GM23338 (cell line): ENCODE measurements around the gene AHI1. TPM values are rescaled to one million over a fixed set of nuclear protein-coding genes. Genes with fewer than 3 reads are reported as not detected.

Experiments used
- ATAC-seq: fragments of 200-7000 bp; cut with Tn5 transposase; 3 replicates; pipeline ENCODE4 v1.9.1; 2020
- DNase-seq: peaks from one replicate; pipeline ENCODE4 v3.0.0-alpha.2; 2015; ENCODE audit warnings: low spot score
- H2AFZ ChIP-seq: fragments of 200-600 bp; sonication (generic); 2 replicates; pipeline ENCODE4 v1.8.0; 2016; ENCODE audit warnings: antibody characterized with exemption, mild to moderate bottlenecking, moderate library complexity
- H3F3A ChIP-seq: fragments of 200-600 bp; sonication (generic); replicated peaks from 2 replicates; pipeline ENCODE4 v1.8.0; 2017; ENCODE audit warnings: antibody characterized with exemption, mixed run types, low read depth
- H3K27ac ChIP-seq: fragments of 200-600 bp; sonication (generic); 2 replicates; pipeline ENCODE4 v1.6.1; 2016; ENCODE audit warnings: low read depth
- H3K27me3 ChIP-seq: fragments of 200-600 bp; sonication (generic); 2 replicates; pipeline ENCODE4 v1.8.0; 2016; ENCODE audit warnings: mild to moderate bottlenecking, mixed run types, moderate library complexity; ENCODE audit not compliant: insufficient read depth
- H3K36me3 ChIP-seq: fragments of 200-600 bp; sonication (generic); 2 replicates; pipeline ENCODE4 v1.8.0; 2016; ENCODE audit warnings: mild to moderate bottlenecking; ENCODE audit not compliant: insufficient read depth
- H3K4me1 ChIP-seq: fragments of 200-600 bp; sonication (generic); 2 replicates; pipeline ENCODE4 v1.8.0; 2016; ENCODE audit warnings: mild to moderate bottlenecking, moderate library complexity; ENCODE audit not compliant: insufficient read depth
- H3K4me2 ChIP-seq: fragments of 200-600 bp; sonication (generic); 2 replicates; pipeline ENCODE4 v1.7.1; 2017; ENCODE audit warnings: mixed run types
- H3K4me3 ChIP-seq: fragments of 200-600 bp; sonication (generic); 2 replicates; pipeline ENCODE4 v1.6.1; 2016; ENCODE audit warnings: mixed run types
- H3K79me2 ChIP-seq: fragments of 200-600 bp; sonication (generic); replicated peaks from 2 replicates; pipeline ENCODE4 v1.8.0; 2017; ENCODE audit warnings: mild to moderate bottlenecking; ENCODE audit not compliant: insufficient read depth
- H3K9me2 ChIP-seq: fragments of 200-600 bp; sonication (generic); 2 replicates; pipeline ENCODE4 v1.8.0; 2017; ENCODE audit not compliant: insufficient read depth
- H4K20me1 ChIP-seq: fragments of 200-600 bp; sonication (generic); replicated peaks from 2 replicates; pipeline ENCODE4 v1.8.0; 2017; ENCODE audit warnings: mild to moderate bottlenecking; ENCODE audit not compliant: insufficient read depth
- H3K27ac Mint-ChIP-seq: 2 replicates; pipeline ENCODE4 v1.8.0; 2020; ENCODE audit warnings: inconsistent platforms, mild to moderate bottlenecking, moderate library complexity, mixed read lengths
- H3K27me3 Mint-ChIP-seq: 3 replicates; pipeline ENCODE4 v1.8.0; 2022; ENCODE audit warnings: low read depth, mild to moderate bottlenecking, moderate library complexity, mixed read lengths, inconsistent platforms; ENCODE audit not compliant: insufficient read depth, poor library complexity
- H3K36me3 Mint-ChIP-seq: 3 replicates; pipeline ENCODE4 v1.8.0; 2021; ENCODE audit warnings: low read depth, mild to moderate bottlenecking, inconsistent platforms, moderate library complexity, mixed read lengths
- H3K4me1 Mint-ChIP-seq: 3 replicates; pipeline ENCODE4 v1.8.0; 2020; ENCODE audit warnings: mild to moderate bottlenecking, inconsistent platforms, mixed read lengths
- H3K4me3 Mint-ChIP-seq: 3 replicates; pipeline ENCODE4 v1.8.0; 2021; ENCODE audit warnings: moderate library complexity, mild to moderate bottlenecking, inconsistent platforms, mixed read lengths
- H3K9me3 Mint-ChIP-seq: 3 replicates; pipeline ENCODE4 v1.8.0; 2020; ENCODE audit warnings: moderate library complexity, mild to moderate bottlenecking, inconsistent platforms, mixed read lengths
- CREB1 ChIP-seq: fragments of 250-450 bp; sonication (Bioruptor Pico); IDR thresholded peaks from 2 replicates; pipeline ENCODE4 v1.5.0; 2020; ENCODE audit warnings: low read depth, mild to moderate bottlenecking, moderate library complexity
- CTCF ChIP-seq, 2 experiments: fragments of 200-600 bp in 1 of 2; sonication (generic) in 1 of 2; conservative IDR thresholded peaks; 2 replicates each; pipeline versions ENCODE4 v1.5.1 to v1.6.1; 2016 to 2017; ENCODE audit warnings: antibody characterized with exemption in 2 of 2, low read depth in 2 of 2, mild to moderate bottlenecking in 2 of 2, moderate library complexity in 1 of 2
- ETS1 ChIP-seq: IDR thresholded peaks from 2 replicates; pipeline ENCODE4 v1.6.1; 2016; ENCODE audit warnings: antibody characterized with exemption
- EZH2 ChIP-seq: fragments of 200-600 bp; sonication (generic); IDR thresholded peaks from one replicate; pipeline ENCODE4 v1.8.0; 2017; ENCODE audit warnings: antibody characterized with exemption, mild to moderate bottlenecking, low read depth; ENCODE audit not compliant: unreplicated experiment
- EZH2phosphoT487 ChIP-seq: fragments of 200-600 bp; sonication (generic); IDR thresholded peaks from one replicate; pipeline ENCODE4 v1.8.1; 2018; ENCODE audit warnings: antibody characterized with exemption; ENCODE audit not compliant: unreplicated experiment
- JUNB ChIP-seq: IDR thresholded peaks from one replicate; pipeline ENCODE4 v1.6.1; 2016; ENCODE audit warnings: antibody characterized with exemption; ENCODE audit not compliant: unreplicated experiment
- NANOG ChIP-seq: IDR thresholded peaks from 2 replicates; pipeline ENCODE4 v1.6.1; 2016; ENCODE audit warnings: antibody characterized with exemption, borderline replicate concordance
- POLR2AphosphoS5 ChIP-seq: IDR thresholded peaks from 2 replicates; pipeline ENCODE4 v1.6.1; 2016; ENCODE audit warnings: antibody characterized with exemption, low read depth
- REST ChIP-seq: IDR thresholded peaks from one replicate; pipeline ENCODE4 v1.6.1; 2018; ENCODE audit warnings: antibody characterized with exemption; ENCODE audit not compliant: unreplicated experiment
- STAT1 ChIP-seq: IDR thresholded peaks from one replicate; pipeline ENCODE4 v1.6.1; 2016; ENCODE audit warnings: antibody characterized with exemption; ENCODE audit not compliant: unreplicated experiment
- ZNF114 ChIP-seq: fragments of 250-450 bp; sonication (Bioruptor Pico); IDR thresholded peaks from 2 replicates; pipeline ENCODE4 v1.5.0; 2020; ENCODE audit warnings: mild to moderate bottlenecking, moderate library complexity
- ZNF331 ChIP-seq: fragments of 250-450 bp; sonication (Bioruptor Pico); IDR thresholded peaks from 2 replicates; pipeline ENCODE4 v1.5.0; 2020; ENCODE audit warnings: low read depth, mild to moderate bottlenecking, moderate library complexity
- ZNF462 ChIP-seq: fragments of 250-450 bp; sonication (Bioruptor Pico); IDR thresholded peaks from 2 replicates; pipeline ENCODE4 v1.5.0; 2020; ENCODE audit warnings: mild to moderate bottlenecking, moderate library complexity
- polyA plus RNA-seq: library from polyadenylated mRNA; unstranded; fragments of >200 nt; fragmentation: Nextera tagmentation; extraction: Ambion mirVana; gene quantifications from 2 replicates; pipeline ENCODE4 v1.2.1, GENCODE V29; 2016
- total RNA-seq: library from RNA; depleted of rRNA; stranded (reverse); fragments of >200 nt; shearing (Covaris generic); gene quantifications from 2 replicates; pipeline ENCODE4 v1.2.3, GENCODE V29; 2014

AHI1 gene
- total and polyA plus RNA-seq, 2 experiments from 2014 or later: 19.8 to 72.9 TPM

GRCh38 chr6:135479601-135480000, 17.9 kb downstream of the AHI1 start:
- H3K4me3 Mint-ChIP-seq: no peak overlapping the region
- H3K4me1 Mint-ChIP-seq: no peaks in the 10 kb centered on the region
- H2AFZ ChIP-seq: no peak overlapping the region
- ATAC-seq: no peak
- H3K27me3 Mint-ChIP-seq: no peaks in the 10 kb centered on the region
- H3K36me3 ChIP-seq: peaks cover 57% of the 10 kb centered on the region
- H3K27me3 ChIP-seq: no peaks in the 10 kb centered on the region
- no peaks in the 10 kb centered on the region for H3K4me1 ChIP-seq
- H3K4me2 ChIP-seq: no peak overlapping the region
- DNase-seq: no peak
- H3K9me3 Mint-ChIP-seq: peaks cover 60% of the 10 kb centered on the region
- TF ChIP-seq JUNB: no peak
- TF ChIP-seq CTCF (conservative IDR thresholded peaks at IDR 0.05; ENCODE audit: low read depth in 2 of 2): no peak
- TF ChIP-seq REST: no peak
- no peak for TF ChIP-seq STAT1
- TF ChIP-seq ZNF114 (CRISPR knock-in tag): no peak
- TF ChIP-seq ZNF331 (CRISPR knock-in tag): no peak
- no peak for TF ChIP-seq POLR2AphosphoS5
- no peak for TF ChIP-seq ZNF462 (CRISPR knock-in tag)
- no peak for TF ChIP-seq EZH2
- TF ChIP-seq NANOG: no peak
- no peak for TF ChIP-seq ETS1
- no peak for TF ChIP-seq EZH2phosphoT487
- no peak for TF ChIP-seq CREB1 (CRISPR knock-in tag)
- H3K4me3 ChIP-seq: no peak overlapping the region
- no peaks in the 10 kb centered on the region for H3K79me2 ChIP-seq
- peaks cover 71% of the 10 kb centered on the region for H3K36me3 Mint-ChIP-seq
- H3K27ac ChIP-seq: no peak overlapping the region
- H3K9me2 ChIP-seq: no peaks in the 10 kb centered on the region
- H3K27ac Mint-ChIP-seq: no peak overlapping the region
- H4K20me1 ChIP-seq: no peaks in the 10 kb centered on the region
- no peaks in the 10 kb centered on the region for H3F3A ChIP-seq
